Breast epithelium (tissue), 4 donors: ENCODE data around the gene GPR142. TPM values are rescaled to one million over a fixed set of nuclear protein-coding genes. Genes with fewer than 3 reads are reported as not detected.
"Not testable (repeated sequence)": the region's sequence is repeated elsewhere in the genome, so short reads cannot be mapped to it uniquely, and the experiment has no call there.

Source experiments
- DNase-seq, 2 donors: peaks; one replicate each; pipeline ENCODE4 v3.0.0-alpha.2; 2019; ENCODE audit warnings: low spot score in 2 of 2
- H3K27ac ChIP-seq, 2 donors: fragments of 200-600 bp; sonication (generic) in 1 of 2; one replicate each; pipeline ENCODE4 v1.5.1; 2016 to 2019; ENCODE audit warnings: mild to moderate bottlenecking in 1 of 2
- H3K27me3 ChIP-seq, 2 donors: fragments of 200-600 bp; sonication (generic) in 1 of 2; one replicate each; pipeline versions ENCODE4 v1.5.1 to v1.6.0; 2017 to 2019; ENCODE audit warnings: control low read depth in 1 of 2, mild to moderate bottlenecking in 1 of 2
- H3K36me3 ChIP-seq: fragments of 200-600 bp; one replicate; pipeline ENCODE4 v1.5.1; 2019
- H3K4me1 ChIP-seq, 2 donors: fragments of 200-600 bp; sonication (generic); one replicate each; pipeline ENCODE4 v1.5.1; 2016 to 2019; ENCODE audit warnings: control low read depth in 1 of 2
- H3K4me3 ChIP-seq, 3 donors: fragments of 200-600 bp; sonication (generic); 1 replicate in 2 of 3; 2 replicates in 1 of 3; pipeline ENCODE4 v1.5.1; 2016 to 2019; ENCODE audit warnings: mild to moderate bottlenecking in 3 of 3, moderate library complexity in 2 of 3
- H3K9me3 ChIP-seq, 2 donors: fragments of 200-600 bp; sonication (generic) in 1 of 2; one replicate each; pipeline ENCODE4 v1.5.1; 2016 to 2019; ENCODE audit warnings: control low read depth in 1 of 2
- POLR2A ChIP-seq: fragments of 450-650 bp; IDR thresholded peaks from one replicate; pipeline ENCODE4 v1.6.1; 2016; ENCODE audit warnings: antibody characterized with exemption, mild to moderate bottlenecking, moderate library complexity
- POLR2AphosphoS5 ChIP-seq, 3 donors: sonication (generic); formaldehyde crosslinking; IDR thresholded peaks; one replicate each; pipeline ENCODE4 v1.6.1; 2017; ENCODE audit warnings: antibody characterized with exemption in 3 of 3
- intact Hi-C: fragments of 100-400 bp; cut with DNase I; formaldehyde crosslinking; loops from one replicate; pipeline ENCODE4 v1.15.1; 2023; ENCODE audit warnings: low total_unique reads
- total RNA-seq, 3 donors: library from RNA; depleted of rRNA; stranded (reverse); fragments of >200 nt; gene quantifications; one replicate each; pipeline ENCODE4 v1.1.0, GENCODE V29; 2016
- TF ChIP-seq, protein P1 (sequence below), 3 donors: fragments of 450-650 bp; IDR thresholded peaks; one replicate each; pipeline ENCODE4 v1.5.1; 2016 to 2017; ENCODE audit warnings: antibody characterized with exemption in 3 of 3, mild to moderate bottlenecking in 3 of 3, moderate library complexity in 3 of 3

GPR142 gene
- total RNA-seq, 3 donors from 2014 or later, result not detected

DNA sequence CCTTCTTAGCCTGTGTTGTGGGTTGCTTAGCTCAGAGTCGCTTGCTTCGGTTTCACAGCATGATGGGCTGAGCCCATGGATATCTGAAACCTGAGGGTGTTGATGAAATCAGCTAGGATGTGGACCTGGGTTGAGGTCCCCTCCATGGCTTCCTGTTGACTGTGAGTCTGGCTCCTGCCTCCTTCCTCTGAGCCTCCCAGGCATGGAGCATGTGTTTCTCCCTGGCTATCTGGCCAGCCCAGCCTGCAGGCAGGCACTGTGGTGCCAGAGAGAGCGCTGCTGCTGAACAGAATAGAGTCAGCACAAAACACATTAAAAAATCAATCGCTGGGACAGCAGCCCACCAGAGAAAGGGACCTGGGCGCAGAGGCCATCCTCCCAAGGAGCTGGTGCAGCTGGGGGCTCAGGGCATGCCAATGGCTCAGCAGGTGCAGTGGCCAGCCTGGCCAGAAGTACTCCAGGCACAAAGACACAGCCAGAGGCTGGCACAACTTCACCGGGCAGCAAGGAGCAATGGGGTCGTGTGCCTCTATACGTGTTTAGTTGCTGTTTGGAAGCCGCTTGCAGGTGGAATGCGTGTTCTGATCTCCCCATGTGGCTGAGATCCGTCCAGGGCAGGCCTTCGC, 36.3 kb downstream of the GPR142 start:
- intact Hi-C loops, result no loop called here
- TF ChIP-seq POLR2A (no peak), POLR2AphosphoS5 (IDR thresholded peaks at IDR 0.05) (no peak)
- TF ChIP-seq, protein P1, sequence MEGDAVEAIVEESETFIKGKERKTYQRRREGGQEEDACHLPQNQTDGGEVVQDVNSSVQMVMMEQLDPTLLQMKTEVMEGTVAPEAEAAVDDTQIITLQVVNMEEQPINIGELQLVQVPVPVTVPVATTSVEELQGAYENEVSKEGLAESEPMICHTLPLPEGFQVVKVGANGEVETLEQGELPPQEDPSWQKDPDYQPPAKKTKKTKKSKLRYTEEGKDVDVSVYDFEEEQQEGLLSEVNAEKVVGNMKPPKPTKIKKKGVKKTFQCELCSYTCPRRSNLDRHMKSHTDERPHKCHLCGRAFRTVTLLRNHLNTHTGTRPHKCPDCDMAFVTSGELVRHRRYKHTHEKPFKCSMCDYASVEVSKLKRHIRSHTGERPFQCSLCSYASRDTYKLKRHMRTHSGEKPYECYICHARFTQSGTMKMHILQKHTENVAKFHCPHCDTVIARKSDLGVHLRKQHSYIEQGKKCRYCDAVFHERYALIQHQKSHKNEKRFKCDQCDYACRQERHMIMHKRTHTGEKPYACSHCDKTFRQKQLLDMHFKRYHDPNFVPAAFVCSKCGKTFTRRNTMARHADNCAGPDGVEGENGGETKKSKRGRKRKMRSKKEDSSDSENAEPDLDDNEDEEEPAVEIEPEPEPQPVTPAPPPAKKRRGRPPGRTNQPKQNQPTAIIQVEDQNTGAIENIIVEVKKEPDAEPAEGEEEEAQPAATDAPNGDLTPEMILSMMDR (IDR thresholded peaks at IDR 0.05), result no peak
- H3K27ac ChIP-seq, result no peak overlapping the region

DNA sequence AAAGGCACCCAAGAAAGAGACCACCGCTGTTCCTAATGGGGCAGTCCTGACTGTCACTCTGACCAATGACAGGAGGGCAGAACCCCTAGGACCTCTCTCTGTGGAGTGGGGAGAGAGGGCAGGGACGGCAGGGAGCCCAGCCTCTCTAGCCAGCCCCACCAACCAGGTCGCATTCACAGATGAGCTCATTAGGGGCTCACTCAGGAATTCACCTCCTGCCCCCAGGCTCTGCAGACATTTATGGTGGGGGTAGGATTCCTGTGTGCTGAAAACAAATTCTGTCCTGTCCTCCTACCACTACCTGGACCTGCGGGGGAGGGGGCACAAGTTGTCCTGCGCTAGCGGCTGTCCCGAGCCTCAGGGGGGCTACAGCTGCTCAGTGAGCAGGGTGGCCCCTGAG, 36.9 kb downstream of the GPR142 start:
- Histone ChIP-seq H3K4me3 (no peak overlapping the region), H3K27ac (no peak overlapping the region), H3K9me3 (no peaks in the 10 kb centered on the region), H3K36me3 (no peaks in the 10 kb centered on the region), H3K4me1 (no peaks in the 10 kb centered on the region), H3K27me3 (no peaks in the 10 kb centered on the region)
- intact Hi-C loops, result no loop called here
- no peak for DNase-seq
- TF ChIP-seq, protein P1 (IDR thresholded peaks at IDR 0.05), result no peak
- TF ChIP-seq POLR2A, result no peak
- TF ChIP-seq POLR2AphosphoS5 (IDR thresholded peaks at IDR 0.05), result no peak

More for the DNA sequence above, 36.3 kb downstream of the GPR142 start:
- Histone ChIP-seq H3K4me1 (no peaks in the 10 kb centered on the region), H3K27me3 (no peaks in the 10 kb centered on the region), H3K36me3 (no peaks in the 10 kb centered on the region), H3K9me3 (no peaks in the 10 kb centered on the region), H3K4me3 (no peak overlapping the region)
- DNase-seq, result no peak

DNA sequence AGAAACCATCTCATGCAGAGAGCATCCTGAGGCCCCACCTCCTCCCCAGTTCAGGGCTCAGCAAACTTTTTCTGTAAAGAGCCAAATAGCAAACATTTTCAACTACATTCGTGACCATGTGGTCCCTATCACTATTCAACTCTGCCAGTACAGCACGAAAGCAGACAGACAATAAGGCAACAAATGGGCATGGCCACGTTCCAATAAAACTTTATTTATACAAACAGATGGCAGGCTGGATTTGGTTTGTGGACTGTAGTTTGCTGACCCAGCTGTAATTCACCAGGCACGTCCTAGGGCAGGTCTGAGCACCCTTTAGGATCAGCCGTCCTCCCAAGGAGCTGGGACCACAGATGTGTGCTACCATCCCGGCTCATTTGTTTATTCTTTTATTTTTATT, 37.5 kb downstream of the GPR142 start:
- TF ChIP-seq POLR2AphosphoS5 (IDR thresholded peaks at IDR 0.05), result no peak
- no peak for TF ChIP-seq POLR2A
- TF ChIP-seq, protein P1 (IDR thresholded peaks at IDR 0.05), result no peak
- no peak for DNase-seq
- Histone ChIP-seq H3K27me3 (no peaks in the 10 kb centered on the region), H3K36me3 (no peaks in the 10 kb centered on the region), H3K4me1 (no peaks in the 10 kb centered on the region), H3K4me3 (no peak overlapping the region), H3K27ac (no peak overlapping the region), H3K9me3 (no peaks in the 10 kb centered on the region)
- intact Hi-C loops, result no loop called here

DNA sequence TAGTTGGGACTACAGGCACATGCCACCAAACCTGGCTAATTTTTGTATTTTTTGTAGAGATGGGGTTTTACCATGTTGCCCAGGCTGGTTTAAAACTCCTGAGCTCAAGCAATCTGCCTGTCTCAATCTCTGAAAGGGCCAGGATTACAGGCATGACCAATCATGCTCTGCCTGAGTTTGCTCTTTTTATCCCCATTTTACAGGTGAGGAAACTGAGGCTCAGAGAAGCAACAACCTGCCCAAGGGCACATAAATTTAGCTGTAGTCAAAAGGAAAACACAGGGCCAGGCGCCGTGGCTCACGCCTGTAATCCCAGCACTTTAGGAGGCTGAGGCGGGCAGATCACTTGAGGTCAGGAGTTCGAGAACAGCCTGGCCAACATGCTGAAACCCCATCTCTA, 38.0 kb downstream of the GPR142 start:
- DNase-seq, H3K4me1 ChIP-seq, H3K4me3 ChIP-seq, H3K27me3 ChIP-seq, H3K36me3 ChIP-seq, H3K9me3 ChIP-seq, H3K27ac ChIP-seq, intact Hi-C loops: not testable (repeated sequence)

DNA sequence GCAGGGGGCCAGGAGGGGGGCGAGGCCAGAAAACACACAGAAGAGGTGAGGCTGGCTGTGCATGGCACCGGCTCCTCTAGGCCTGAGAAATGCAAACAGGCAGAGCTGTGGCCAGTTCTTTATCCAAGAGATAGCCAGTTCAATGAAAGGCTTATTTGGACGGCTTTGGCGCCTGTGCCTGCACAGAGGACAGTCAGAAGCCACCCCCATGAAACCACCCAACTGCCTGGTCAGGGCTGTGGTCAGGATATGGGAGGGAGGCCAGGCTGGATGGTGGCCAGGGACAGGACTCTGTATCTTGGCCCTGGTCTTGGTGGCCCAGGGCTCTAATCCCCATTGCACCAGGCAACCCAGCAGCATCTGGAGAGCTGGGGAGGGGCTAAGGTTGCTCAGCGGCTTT, 40.1 kb downstream of the GPR142 start:
- TF ChIP-seq POLR2A, result no peak
- H3K36me3 ChIP-seq, result no peaks in the 10 kb centered on the region
- H3K9me3 ChIP-seq, result no peaks in the 10 kb centered on the region
- no peak for DNase-seq
- H3K4me1 ChIP-seq, result no peaks in the 10 kb centered on the region
- H3K27ac ChIP-seq, result no peak overlapping the region
- intact Hi-C loops, result no loop called here
- no peaks in the 10 kb centered on the region for H3K27me3 ChIP-seq
- H3K4me3 ChIP-seq, result no peak overlapping the region

DNA sequence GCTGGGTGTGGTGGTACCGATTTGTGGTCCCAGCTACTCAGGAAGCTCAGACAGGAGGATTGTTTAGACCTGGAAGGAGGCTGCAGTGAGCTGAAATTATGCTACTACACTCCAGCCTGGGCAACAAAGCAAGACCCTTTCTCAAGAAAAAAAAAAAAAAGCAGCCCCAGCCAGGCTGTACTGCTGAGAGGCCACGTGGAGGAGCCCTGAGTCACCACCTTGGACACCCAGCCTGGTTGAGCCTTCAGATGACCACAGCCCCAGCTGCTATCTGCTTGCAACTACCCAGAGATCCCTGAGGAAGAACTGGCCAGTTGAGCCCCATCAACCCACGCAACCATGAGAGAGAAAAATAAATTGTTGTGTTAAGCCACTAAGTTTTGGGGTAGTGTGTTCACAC, 41.0 kb downstream of the GPR142 start:
- Histone ChIP-seq H3K9me3 (no peaks in the 10 kb centered on the region), H3K4me3 (no peak overlapping the region), H3K27ac (no peak overlapping the region), H3K36me3 (no peaks in the 10 kb centered on the region), H3K4me1 (no peaks in the 10 kb centered on the region), H3K27me3 (no peaks in the 10 kb centered on the region)
- DNase-seq, result no peak
- TF ChIP-seq POLR2A (no peak), POLR2AphosphoS5 (IDR thresholded peaks at IDR 0.05) (no peak)
- TF ChIP-seq, protein P1 (IDR thresholded peaks at IDR 0.05), result no peak
- intact Hi-C loops, result no loop called here
